Body of pancreas (tissue), 4 donors: Measurements from ENCODE around the gene PUM2.

Experiments
- CTCF ChIP-seq, 7 experiments: fragments of 450-650 bp in 4 of 7; fragments of 200-600 bp in 3 of 7; sonication (generic) in 3 of 7; IDR thresholded peaks; one replicate each; pipeline ENCODE4 v1.5.1; 2016 to 2019; ENCODE audit warnings: antibody characterized with exemption in 7 of 7
- POLR2A ChIP-seq, 3 donors: fragments of 450-650 bp; IDR thresholded peaks; one replicate each; pipeline ENCODE4 v1.6.1; 2016; ENCODE audit warnings: antibody characterized with exemption in 3 of 3, mild to moderate bottlenecking in 2 of 3

- no peak for TF ChIP-seq CTCF (IDR thresholded peaks at IDR 0.05)
- no peak for TF ChIP-seq POLR2A (IDR thresholded peaks at IDR 0.05)
Measured at GRCh38 chr2:20317690-20318089, 33.0 kb downstream of the PUM2 start.
